Measurements from ENCODE around the gene FAM181A.

GRCh38 chr14:93905623-93906022, 21.5 kb upstream of the FAM181A start:
- TF ChIP-seq CTCF (IDR thresholded peaks at IDR 0.05) (no peak), EP300 (IDR thresholded peaks at IDR 0.05) (no peak), POLR2A (IDR thresholded peaks at IDR 0.05) (no peak)
